DMS79 treated with DMSO at 0.1 percent for 48 hours (cell line): ENCODE results near the gene PLAC1.

Experiments used
- DNase-seq: peaks from one replicate; lab custom pipeline; 2025; lab: John Stamatoyannopoulos, UW

The PLAC1 gene

GRCh38 chrX:134670134-134670924 lies 12.1 kb upstream of the PLAC1 start:
- DNase-seq = peak; percentile 23

- DNase-seq = no peak
These were observed 11.3 kb upstream of the PLAC1 start for GRCh38 chrX:134669378-134670098.

- DNase-seq = no peak
These were observed 5.9 kb upstream of the PLAC1 start for GRCh38 chrX:134664202-134664601.

- no peak for DNase-seq
These were observed 3.0 kb upstream of the PLAC1 start for GRCh38 chrX:134661295-134661694.

GRCh38 chrX:134660627-134661026 lies 2.4 kb upstream of the PLAC1 start:
- DNase-seq = no peak

- DNase-seq = no peak
These were observed 1.5 kb upstream of the PLAC1 start for GRCh38 chrX:134659761-134660160.

GRCh38 chrX:134658760-134659023 lies 421 bp upstream of the PLAC1 start:
- no peak for DNase-seq

GRCh38 chrX:134654398-134655012 lies 3.8 kb downstream of the PLAC1 start:
- no peak for DNase-seq

- no peak for DNase-seq
These were observed 4.4 kb downstream of the PLAC1 start for GRCh38 chrX:134653835-134654234.

GRCh38 chrX:134650701-134651100 lies 7.6 kb downstream of the PLAC1 start:
- DNase-seq = no peak

- DNase-seq = no peak
These were observed 8.5 kb downstream of the PLAC1 start for GRCh38 chrX:134649770-134650169.

- DNase-seq = peak; percentile 6
These were observed 10.8 kb downstream of the PLAC1 start for GRCh38 chrX:134647477-134647877.

GRCh38 chrX:134646691-134647090 lies 11.6 kb downstream of the PLAC1 start:
- no peak for DNase-seq

GRCh38 chrX:134645936-134646543 lies 12.2 kb downstream of the PLAC1 start:
- DNase-seq = no peak

GRCh38 chrX:134642386-134642785 lies 15.9 kb downstream of the PLAC1 start:
- DNase-seq = no peak

GRCh38 chrX:134641346-134641745 lies 16.9 kb downstream of the PLAC1 start:
- DNase-seq = no peak

GRCh38 chrX:134640914-134641313 lies 17.4 kb downstream of the PLAC1 start:
- no peak for DNase-seq

- DNase-seq = no peak
These were observed 21.4 kb downstream of the PLAC1 start for GRCh38 chrX:134636851-134637250.

GRCh38 chrX:134634691-134635090 lies 23.6 kb downstream of the PLAC1 start:
- no peak for DNase-seq

GRCh38 chrX:134633832-134634231 lies 24.4 kb downstream of the PLAC1 start:
- DNase-seq = no peak

GRCh38 chrX:134633394-134633793 lies 24.9 kb downstream of the PLAC1 start:
- DNase-seq = no peak

GRCh38 chrX:134632355-134632754 lies 25.9 kb downstream of the PLAC1 start:
- no peak for DNase-seq
